Measurements from ENCODE around the gene OR6B3. TPM values are rescaled to one million over a fixed set of nuclear protein-coding genes. Genes with fewer than 3 reads are reported as not detected.

The OR6B3 gene
- total RNA-seq (2014; rRNA removed; shearing (Covaris generic)), result not detected in 2 replicates
- not detected in 2 replicates for polyA plus RNA-seq (2015; cell fraction: cytosol; rRNA removed)
- not detected in 2 replicates for polyA plus RNA-seq (2015; cell fraction: nucleus; rRNA removed)

DNA sequence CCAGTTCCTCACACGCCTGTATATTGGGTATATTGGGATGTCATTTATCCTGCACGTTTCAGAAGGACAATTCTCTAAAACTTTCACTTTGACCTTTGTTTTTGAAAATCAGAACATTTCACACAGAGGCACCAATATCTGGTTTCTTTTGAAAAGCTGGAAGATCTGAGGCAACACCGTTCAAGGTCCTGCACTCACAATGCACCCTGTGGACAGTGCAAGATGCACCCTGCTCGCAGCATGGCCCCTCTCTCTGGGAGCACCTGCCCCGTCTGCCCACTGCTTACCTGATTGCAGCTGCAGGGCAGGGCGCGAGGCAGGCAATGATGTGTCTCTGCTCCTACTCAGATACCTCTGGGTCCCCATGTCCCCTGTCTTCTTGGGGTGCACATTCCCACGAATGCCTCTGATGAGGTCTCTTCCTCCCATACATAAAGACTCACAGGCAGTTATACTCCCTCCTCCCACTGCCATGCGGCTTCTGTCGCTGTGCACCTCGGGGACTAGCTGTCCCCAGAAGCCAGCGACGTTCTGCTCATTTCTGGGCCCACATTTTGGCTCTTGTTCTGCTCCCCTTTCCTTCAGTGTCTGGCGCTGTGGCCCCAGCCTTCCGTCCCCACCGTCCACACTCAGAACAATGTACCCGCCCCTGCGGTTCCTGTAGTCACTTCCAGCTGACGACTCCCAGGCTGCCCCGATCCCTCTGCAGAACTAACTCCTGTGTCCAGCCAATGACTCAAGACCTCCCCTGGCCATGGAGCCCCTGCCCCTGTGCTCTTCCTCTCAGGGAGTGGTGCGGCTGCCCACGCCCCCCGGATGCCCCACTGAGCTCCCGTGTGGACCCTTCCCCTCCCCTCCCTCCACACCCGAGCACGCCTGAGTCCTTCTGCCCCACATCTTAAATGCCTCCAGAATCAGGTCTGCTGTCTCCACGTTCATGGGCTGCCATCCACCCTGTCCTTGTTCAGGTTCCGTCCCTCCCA is at the start of gene OR6B3:
OR6B3 (minus strand) TSS at position 349 of the 983 bp plus-strand sequence.
- no peak for DNase-seq (ENCODE audit: low read depth, low spot score)
- in situ Hi-C loops (cut with HindIII; ENCODE audit: low pct_unique_long_range_greater_than_20kb, low sequenced_read_pairs), result no loop called here

DNA sequence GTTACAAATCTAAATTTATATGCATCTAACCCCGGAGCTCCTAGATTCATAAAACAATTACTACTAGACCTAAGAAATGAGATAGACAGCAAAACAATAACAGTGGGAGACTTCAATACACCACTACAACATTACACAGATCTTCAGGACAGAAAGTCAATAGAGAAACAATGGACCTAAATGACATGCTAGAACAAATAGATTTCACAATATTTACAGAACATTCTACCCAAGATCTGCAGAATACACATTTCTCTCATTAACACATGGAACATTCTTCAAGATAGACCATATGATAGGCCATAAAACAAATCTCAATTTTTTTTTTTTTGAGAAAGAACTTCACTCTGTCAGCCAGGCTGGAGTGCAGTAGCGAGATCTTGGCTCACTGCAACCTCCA is 45.0 kb upstream of the OR6B3 start:
- no peak for DNase-seq (ENCODE audit: low read depth, low spot score)
- in situ Hi-C loops (cut with HindIII; ENCODE audit: low pct_unique_long_range_greater_than_20kb, low sequenced_read_pairs), result no loop called here

DNA sequence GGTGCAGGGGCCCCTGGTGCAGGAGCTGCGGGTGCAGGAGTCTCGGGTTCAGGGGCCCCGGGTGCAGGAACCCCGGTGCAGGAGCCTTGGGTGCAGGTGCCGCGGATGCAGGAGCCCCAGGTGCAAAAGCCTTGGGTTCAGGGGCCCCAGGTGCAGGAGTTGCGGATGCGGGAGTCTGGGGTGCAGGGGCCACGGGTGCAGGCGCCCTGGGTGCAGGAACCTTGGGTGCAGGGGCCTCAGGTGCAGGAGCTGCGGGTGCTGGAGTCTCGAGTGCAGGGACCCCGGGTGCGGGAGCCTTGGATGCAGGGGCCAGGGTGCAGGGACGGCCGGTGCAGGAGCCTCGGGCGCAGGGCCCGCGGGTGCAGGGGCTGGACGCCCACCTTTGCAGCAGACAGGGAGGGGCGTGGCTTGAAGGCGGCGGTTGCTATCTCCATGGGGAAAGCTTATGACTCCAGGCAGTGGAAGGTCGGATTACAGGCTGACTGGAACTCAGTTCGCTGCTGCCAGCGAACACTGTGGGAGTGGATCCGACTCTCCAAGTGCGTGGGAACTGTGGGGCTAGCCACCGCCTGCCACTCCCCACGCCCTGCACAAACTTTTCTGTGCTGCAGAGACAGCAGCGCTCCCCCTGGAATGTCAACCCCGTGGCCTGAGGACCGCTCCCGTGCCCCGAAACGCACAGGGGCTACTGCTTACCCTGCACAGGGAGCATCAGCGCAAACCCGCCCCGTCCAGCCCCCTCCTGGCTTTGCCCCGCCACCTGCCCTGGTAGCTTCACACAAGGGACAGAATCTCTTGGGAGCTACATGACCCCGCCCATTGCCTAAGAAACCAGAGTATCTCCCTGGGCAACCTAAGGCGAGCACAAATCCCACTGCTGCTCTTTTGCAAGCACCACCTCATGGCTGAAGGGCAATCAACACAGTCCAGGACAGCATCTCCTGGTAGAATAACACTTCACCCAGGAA is 42.5 kb upstream of the OR6B3 start:
- DNase-seq (ENCODE audit: low read depth, low spot score), result no peak
- in situ Hi-C loops (cut with HindIII; ENCODE audit: low pct_unique_long_range_greater_than_20kb, low sequenced_read_pairs), result no loop called here

DNA sequence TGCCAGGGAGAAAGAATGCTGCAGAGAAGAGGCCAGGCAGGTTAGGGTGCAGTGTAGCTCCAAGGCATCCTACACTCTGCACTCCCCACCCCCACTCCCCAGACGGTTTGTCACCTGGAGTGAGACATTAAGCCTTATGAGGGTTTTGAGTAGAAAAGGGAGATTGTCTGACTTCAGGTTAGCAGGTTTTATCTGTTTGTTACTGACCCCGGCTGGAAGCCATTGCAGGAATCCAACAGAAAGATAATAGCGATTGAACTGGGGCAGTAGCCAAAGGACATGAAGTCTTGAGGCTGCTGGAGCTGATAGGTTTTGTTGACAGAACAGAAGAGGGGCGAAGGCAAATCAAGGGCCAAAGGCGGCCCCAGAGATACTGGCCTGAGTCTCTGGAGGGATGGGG is 36.0 kb upstream of the OR6B3 start:
- DNase-seq (ENCODE audit: low read depth, low spot score), result no peak
- in situ Hi-C loops (cut with HindIII; ENCODE audit: low pct_unique_long_range_greater_than_20kb, low sequenced_read_pairs), result no loop called here

DNA sequence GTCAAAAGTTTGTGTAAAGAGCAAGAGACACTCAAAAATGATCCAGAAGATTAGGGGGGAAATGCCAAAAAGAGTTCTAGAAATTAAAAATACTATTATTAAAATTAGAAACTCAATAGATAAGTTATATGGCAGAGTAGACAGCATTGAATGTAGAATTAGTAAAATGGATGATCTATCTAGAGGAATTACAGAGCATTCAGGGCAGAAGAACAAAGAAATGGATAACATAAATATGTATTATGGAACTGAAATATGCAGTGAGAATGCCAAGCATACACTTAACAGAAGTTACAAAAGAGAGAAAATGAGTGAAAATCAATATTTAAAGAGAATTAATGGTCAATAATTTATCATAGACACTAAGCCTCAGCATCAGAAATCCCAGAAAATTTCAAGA is 33.2 kb upstream of the OR6B3 start:
- in situ Hi-C loops (cut with HindIII; ENCODE audit: low pct_unique_long_range_greater_than_20kb, low sequenced_read_pairs), result no loop called here
- no peak for DNase-seq (ENCODE audit: low read depth, low spot score)

DNA sequence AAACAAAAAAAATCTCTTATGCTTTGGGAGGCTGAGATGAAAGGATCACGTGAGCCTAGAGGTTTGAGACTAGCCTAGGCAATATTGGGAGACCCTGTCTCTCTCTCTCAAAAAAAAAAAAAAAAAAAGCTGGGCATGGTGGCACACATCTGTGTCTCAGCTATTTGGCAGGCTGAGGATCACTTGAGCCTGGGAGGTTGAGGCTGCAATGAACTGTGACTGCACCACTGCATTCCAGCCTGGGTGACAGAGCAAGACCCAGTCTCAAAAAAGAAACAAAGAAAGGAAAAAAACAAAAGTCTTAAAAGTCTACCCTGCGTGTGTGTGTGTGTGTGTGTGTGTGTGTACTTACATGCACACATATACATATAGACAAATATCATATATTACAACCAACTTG is 25.3 kb upstream of the OR6B3 start:
- no peak for DNase-seq (ENCODE audit: low read depth, low spot score)
- in situ Hi-C loops (cut with HindIII; ENCODE audit: low pct_unique_long_range_greater_than_20kb, low sequenced_read_pairs), result no loop called here

DNA sequence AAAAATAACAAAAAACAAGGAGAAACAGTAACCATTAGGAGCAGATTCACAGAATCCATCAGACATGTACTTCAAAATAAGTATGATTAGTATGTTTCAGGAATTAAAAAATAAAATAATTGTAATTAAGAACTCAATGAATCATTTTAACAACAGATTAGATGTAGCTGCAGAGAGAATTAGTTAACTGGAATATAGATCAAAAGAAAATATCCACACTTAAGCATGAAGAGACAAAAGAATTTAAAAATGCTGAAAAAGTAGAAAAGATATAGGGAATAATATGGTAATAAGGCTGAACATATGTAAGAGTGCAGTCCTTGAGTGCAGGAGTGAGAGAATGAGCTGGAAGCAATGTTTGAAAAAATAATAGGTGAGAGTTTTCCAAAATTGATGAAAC is 24.1 kb upstream of the OR6B3 start:
- no peak for DNase-seq (ENCODE audit: low read depth, low spot score)
- in situ Hi-C loops (cut with HindIII; ENCODE audit: low pct_unique_long_range_greater_than_20kb, low sequenced_read_pairs), result no loop called here

DNA sequence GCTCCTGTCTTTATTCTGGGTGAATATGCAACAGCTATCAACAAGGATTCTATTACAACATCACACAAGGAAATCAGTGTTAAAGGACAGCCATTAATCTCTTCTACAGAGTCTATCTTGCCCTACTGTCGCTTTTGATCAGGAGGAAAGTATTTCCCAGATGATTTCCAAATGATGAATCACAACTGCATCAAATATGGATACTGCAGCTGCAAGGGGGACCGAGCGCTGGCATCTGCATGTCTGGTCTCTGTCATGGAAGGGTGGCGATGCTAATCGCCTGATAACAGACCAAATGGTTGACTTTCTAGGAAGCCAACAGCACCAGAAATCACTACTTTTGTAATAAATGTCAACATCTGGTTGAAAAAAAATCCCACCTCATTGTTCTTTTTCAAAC is 21.2 kb upstream of the OR6B3 start:
- in situ Hi-C loops (cut with HindIII; ENCODE audit: low pct_unique_long_range_greater_than_20kb, low sequenced_read_pairs), result no loop called here
- no peak for DNase-seq (ENCODE audit: low read depth, low spot score)

DNA sequence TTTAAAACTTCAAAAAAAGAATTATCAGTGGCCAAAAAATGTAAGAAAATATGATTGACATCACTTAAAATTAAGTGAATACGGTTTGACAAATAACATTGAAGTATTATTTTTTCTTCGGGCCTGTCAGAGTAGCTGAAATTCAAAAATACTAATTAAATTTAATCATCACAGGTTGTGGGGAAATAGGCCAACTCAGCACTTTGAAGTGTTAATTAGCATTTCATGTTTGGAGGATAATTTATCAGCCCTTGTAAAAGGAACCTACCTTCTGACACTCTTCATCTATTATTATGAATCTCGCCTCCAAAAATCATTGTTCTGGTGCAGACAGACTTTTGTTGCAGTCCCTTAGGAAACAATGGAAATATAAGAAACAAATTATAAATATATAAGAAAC is 17.6 kb upstream of the OR6B3 start:
- in situ Hi-C loops (cut with HindIII; ENCODE audit: low pct_unique_long_range_greater_than_20kb, low sequenced_read_pairs), result no loop called here
- DNase-seq (ENCODE audit: low read depth, low spot score), result no peak

DNA sequence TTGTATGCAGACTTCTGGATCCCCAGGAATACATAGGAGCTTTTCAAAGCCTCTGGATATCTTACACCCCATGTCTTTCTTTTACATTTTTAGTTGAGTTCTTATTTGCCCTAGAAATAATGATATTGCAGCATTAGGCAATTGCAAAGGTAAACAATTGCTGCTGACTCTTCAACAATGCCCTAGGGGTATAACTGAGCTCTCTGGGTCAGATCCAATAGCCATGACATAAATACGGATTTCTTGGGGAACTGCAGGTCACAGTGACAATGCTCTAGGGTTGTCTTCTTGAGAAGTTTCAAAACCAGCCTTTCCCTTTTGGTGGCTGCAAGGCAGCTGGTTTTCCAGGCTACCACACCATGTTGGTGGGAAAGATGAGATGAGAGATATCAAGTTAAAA is 16.5 kb upstream of the OR6B3 start:
- in situ Hi-C loops (cut with HindIII; ENCODE audit: low pct_unique_long_range_greater_than_20kb, low sequenced_read_pairs), result no loop called here
- DNase-seq (ENCODE audit: low read depth, low spot score), result no peak

DNA sequence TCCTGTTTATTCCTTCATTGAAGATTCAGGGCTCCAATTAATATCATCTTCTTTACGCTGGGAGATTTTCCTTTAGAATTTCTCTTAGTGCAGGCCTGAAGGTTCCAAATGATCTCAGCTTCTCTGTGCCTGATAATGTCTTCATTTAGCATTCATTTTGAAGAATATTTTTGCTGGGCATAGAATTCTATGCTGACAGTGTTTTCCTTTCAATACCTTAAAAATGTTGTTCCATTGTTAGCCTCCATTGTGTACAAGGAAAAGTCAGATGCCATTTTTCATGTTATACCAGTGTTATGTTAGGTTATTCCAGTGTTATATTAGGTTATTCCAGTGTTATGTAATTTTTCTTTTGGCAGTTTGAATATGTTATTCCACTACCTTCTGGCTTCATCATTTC is 14.9 kb upstream of the OR6B3 start:
- DNase-seq (ENCODE audit: low read depth, low spot score), result no peak
- in situ Hi-C loops (cut with HindIII; ENCODE audit: low pct_unique_long_range_greater_than_20kb, low sequenced_read_pairs), result no loop called here

DNA sequence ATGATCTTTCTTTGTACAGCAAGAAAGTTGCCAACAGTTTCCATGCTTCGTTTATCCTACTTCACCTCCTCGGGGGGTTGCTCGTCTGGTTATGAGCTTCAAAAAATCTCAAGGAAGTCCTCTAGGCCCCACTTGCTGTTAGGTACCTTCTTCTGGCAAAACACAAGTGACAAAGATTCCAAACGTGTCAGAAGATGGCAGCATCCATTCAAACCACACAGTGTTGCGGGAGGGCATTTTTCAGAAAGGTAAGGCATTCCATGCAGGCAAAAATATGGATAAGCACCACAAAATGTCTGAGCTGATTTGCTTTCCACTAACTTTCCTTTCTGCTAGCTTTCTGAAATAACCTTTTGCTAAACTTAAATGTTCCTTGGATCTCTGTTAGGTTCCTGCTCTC is 13.2 kb upstream of the OR6B3 start:
- in situ Hi-C loops (cut with HindIII; ENCODE audit: low pct_unique_long_range_greater_than_20kb, low sequenced_read_pairs), result no loop called here
- no peak for DNase-seq (ENCODE audit: low read depth, low spot score)

DNA sequence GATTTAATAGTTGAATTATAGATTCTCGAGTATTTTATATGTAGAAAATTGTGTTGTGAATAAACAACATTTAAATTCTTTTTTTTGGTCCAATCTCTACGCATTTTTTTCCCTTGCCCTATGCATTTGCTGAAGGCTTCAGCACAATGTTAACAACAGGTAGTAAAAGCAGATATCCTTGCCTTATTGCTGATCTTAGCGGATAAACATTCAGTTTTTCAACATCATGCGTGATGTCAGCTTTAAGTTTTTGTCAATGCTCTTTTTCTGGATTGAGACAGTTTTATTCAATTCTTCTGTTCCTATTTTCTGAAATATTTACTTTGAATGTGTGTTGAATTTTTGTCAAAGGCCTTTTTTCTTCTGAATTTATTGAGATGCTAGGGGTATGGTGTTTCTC is 11.6 kb upstream of the OR6B3 start:
- no peak for DNase-seq (ENCODE audit: low read depth, low spot score)
- in situ Hi-C loops (cut with HindIII; ENCODE audit: low pct_unique_long_range_greater_than_20kb, low sequenced_read_pairs), result no loop called here

DNA sequence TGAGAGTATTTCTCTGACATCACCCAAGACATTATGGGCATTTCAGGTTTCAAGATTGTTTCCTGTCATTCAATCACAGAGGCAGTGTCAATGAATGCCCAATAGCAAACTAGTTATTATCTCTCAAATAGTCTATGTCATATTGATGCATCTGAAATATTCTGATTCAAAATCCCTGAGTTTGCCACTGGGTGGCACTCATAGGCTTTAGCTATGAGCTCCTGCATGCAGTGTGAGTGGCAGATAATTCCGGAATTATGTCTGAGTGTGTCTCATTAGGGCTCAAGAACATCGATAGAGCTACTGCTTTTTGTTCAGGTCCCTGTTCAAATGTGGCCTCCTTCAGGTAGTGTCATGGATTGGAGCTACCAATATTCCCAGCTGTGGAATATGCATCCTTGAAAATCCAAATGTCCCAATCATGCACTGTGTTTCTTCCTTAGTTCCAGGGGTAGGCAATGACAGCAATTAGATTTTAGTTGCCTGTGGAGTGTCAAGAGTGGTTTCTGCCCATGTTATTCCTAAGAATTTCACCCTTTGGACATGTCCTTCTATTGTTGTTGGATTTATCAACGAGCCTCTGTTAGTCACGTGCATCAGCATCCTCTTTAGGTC is 7.8 kb upstream of the OR6B3 start:
- DNase-seq (ENCODE audit: low read depth, low spot score), result peak; percentile 78
- in situ Hi-C loops (cut with HindIII; ENCODE audit: low pct_unique_long_range_greater_than_20kb, low sequenced_read_pairs), result no loop called here

DNA sequence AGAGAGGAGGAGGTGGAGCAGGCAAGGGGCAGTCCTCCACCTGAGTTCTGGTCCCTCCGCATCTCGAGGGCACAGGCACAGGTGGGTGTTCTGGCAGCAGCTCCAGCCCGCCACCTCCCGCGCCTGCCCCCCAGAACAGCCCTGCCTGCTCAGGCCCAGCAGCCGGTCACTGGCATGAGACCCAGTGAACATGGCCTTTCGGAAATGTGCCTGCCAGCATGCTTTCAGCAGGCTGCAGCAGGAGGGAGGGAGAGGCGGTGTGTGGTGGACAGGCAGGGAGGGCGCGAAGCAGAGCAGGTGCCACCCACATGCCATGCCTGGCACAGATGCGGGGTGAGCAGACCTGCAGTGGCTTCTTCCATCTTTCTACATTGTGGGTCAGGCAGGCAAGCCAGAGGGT is 3.4 kb upstream of the OR6B3 start:
- no peak for DNase-seq (ENCODE audit: low read depth, low spot score)
- in situ Hi-C loops (cut with HindIII; ENCODE audit: low pct_unique_long_range_greater_than_20kb, low sequenced_read_pairs), result no loop called here

DNA sequence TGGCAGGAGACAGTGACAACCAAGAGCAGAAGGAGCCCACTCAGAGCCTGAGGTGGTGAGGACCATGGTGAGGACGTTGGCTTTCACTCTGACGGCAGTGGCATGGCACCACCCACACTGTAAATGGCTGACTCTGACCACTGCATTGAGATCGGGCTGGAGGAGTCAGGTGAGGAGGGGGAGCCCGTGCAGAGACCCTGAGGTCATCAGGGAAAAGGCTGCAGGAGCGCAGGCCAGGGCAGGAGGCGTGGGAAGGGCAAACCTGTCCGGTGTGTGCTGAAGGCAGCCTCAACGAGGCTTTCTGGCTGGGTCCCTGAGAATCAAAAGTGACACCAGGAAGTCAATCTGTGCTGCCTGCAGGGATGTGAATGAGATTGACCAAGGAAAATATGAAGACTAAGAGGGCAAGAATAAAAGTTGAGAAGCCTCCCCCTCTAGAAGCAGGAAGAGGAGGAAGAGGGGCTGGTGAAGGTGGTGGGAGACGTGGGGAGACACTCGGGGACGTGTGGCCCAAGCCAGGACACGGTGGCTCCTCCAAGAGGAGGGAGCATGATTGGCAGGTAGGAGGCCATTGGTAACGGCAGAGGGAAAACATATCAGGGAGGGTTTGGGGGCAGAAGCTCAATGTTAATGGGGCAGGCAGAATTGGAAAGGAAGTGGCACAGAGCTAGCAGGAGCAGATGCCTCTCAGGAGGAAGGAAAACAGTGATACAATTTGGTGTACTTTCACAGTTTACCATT is 2.0 kb upstream of the OR6B3 start:
- DNase-seq (ENCODE audit: low read depth, low spot score), result no peak
- in situ Hi-C loops (cut with HindIII; ENCODE audit: low pct_unique_long_range_greater_than_20kb, low sequenced_read_pairs), result no loop called here

DNA sequence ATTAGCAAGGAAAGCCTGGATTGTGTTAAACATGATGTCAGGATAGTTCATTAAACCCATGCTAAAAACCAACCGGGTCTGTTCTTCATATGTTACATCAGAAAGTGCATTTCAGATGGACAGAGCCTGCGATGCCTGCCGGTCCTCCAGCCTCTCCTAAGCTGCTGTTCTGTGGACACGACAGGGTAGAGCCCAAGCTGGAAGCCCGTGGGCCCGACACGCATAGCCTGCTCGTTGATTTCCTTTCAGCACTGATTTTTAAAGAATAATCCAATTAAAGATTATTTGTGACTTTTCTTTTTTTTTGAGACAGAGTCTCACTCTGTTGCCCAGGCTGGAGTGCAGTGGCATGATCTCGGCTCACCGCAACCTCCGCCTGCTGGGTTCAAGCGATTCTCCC is 797 bp downstream of the OR6B3 start:
- DNase-seq (ENCODE audit: low read depth, low spot score), result no peak
- in situ Hi-C loops (cut with HindIII; ENCODE audit: low pct_unique_long_range_greater_than_20kb, low sequenced_read_pairs), result no loop called here
